ENCODE data around the gene LFNG. TPM values are rescaled to one million over a fixed set of nuclear protein-coding genes. Genes with fewer than 3 reads are reported as not detected.

LFNG gene
- polyA plus RNA-seq, 1 experiment, result 3.1 TPM

GRCh38 chr7:2524808-2525657 lies 5.5 kb downstream of the LFNG start:
- Histone ChIP-seq H3K27me3 (ENCODE audit: control insufficient read depth, insufficient read depth, low read length) (no peaks in the 10 kb centered on the region), H3K4me3 (ENCODE audit: low read depth, low read length) (no peak overlapping the region), H3K36me3 (ENCODE audit: control insufficient read depth, insufficient read depth, low read length) (peaks cover 5% of the 10 kb centered on the region)
- CTCF ChIA-PET, result no interaction called here
- POLR2A ChIA-PET, result no interaction called here
- TF ChIP-seq, protein P1, sequence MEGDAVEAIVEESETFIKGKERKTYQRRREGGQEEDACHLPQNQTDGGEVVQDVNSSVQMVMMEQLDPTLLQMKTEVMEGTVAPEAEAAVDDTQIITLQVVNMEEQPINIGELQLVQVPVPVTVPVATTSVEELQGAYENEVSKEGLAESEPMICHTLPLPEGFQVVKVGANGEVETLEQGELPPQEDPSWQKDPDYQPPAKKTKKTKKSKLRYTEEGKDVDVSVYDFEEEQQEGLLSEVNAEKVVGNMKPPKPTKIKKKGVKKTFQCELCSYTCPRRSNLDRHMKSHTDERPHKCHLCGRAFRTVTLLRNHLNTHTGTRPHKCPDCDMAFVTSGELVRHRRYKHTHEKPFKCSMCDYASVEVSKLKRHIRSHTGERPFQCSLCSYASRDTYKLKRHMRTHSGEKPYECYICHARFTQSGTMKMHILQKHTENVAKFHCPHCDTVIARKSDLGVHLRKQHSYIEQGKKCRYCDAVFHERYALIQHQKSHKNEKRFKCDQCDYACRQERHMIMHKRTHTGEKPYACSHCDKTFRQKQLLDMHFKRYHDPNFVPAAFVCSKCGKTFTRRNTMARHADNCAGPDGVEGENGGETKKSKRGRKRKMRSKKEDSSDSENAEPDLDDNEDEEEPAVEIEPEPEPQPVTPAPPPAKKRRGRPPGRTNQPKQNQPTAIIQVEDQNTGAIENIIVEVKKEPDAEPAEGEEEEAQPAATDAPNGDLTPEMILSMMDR (IDR thresholded peaks at IDR 0.05; ENCODE audit: insufficient read depth, low read depth, low read length), result no peak
- no peak for DNase-seq (ENCODE audit: low read depth)

- TF ChIP-seq, protein P1 (IDR thresholded peaks at IDR 0.05; ENCODE audit: insufficient read depth, low read depth, low read length), result no peak
- DNase-seq (ENCODE audit: low read depth), result no peak
- H3K4me3 ChIP-seq (ENCODE audit: low read depth, low read length), result no peak overlapping the region
- peaks cover 5% of the 10 kb centered on the region for H3K36me3 ChIP-seq (ENCODE audit: control insufficient read depth, insufficient read depth, low read length)
- ChIA-PET POLR2A (no interaction called here), CTCF (no interaction called here)
- H3K27me3 ChIP-seq (ENCODE audit: control insufficient read depth, insufficient read depth, low read length), result no peaks in the 10 kb centered on the region
Observed at GRCh38 chr7:2525658-2526630, 6.4 kb downstream of the LFNG start.

- POLR2A ChIA-PET, result no interaction called here
- no peaks in the 10 kb centered on the region for H3K27me3 ChIP-seq (ENCODE audit: control insufficient read depth, insufficient read depth, low read length)
- CTCF ChIA-PET, result no interaction called here
- DNase-seq (ENCODE audit: low read depth), result no peak
- H3K36me3 ChIP-seq (ENCODE audit: control insufficient read depth, insufficient read depth, low read length), result peaks cover 5% of the 10 kb centered on the region
- TF ChIP-seq, protein P1 (IDR thresholded peaks at IDR 0.05; ENCODE audit: insufficient read depth, low read depth, low read length), result no peak
- no peak overlapping the region for H3K4me3 ChIP-seq (ENCODE audit: low read depth, low read length)
Observed at GRCh38 chr7:2526659-2527504, 7.3 kb downstream of the LFNG start.

GRCh38 chr7:2527505-2528467 lies 8.2 kb downstream of the LFNG start:
- peaks cover 5% of the 10 kb centered on the region for H3K36me3 ChIP-seq (ENCODE audit: control insufficient read depth, insufficient read depth, low read length)
- POLR2A ChIA-PET, result no interaction called here
- TF ChIP-seq, protein P1 (IDR thresholded peaks at IDR 0.05; ENCODE audit: insufficient read depth, low read depth, low read length), result no peak
- CTCF ChIA-PET, result no interaction called here
- DNase-seq (ENCODE audit: low read depth), result peak; percentile 25
- H3K4me3 ChIP-seq (ENCODE audit: low read depth, low read length), result no peak overlapping the region
- no peaks in the 10 kb centered on the region for H3K27me3 ChIP-seq (ENCODE audit: control insufficient read depth, insufficient read depth, low read length)

Data from BJ (cell line).